ENCODE measurements around the gene CRYZL1.
A peak's percentile ranks its signal among the peaks of the same experiment; 100 is the strongest.
"Not testable (repeated sequence)": the region's sequence is repeated elsewhere in the genome, so short reads cannot be mapped to it uniquely, and the experiment has no call there.

Gene CRYZL1

DNA sequence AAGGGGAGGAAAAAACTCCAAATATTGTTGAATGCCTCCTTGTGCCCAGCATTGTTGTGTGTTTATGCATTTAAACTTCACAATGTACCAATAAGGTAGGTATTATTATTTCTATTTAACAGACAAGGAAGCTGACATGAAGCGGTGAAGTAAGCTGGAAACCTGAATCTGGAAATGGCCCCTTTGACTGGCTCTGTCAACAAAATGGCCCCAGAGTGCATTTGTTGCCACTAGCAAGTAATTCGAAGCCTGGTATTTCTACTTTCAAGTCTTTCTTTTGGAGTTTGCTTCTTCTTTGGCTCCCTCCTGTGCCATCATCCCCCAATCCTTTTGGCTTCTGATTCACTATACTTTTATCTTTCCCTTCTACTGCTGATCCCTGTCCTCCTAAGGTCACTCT lies 23.1 kb downstream of the CRYZL1 start:
- Histone ChIP-seq H3K36me3 (ENCODE audit: insufficient read depth, low read depth, low read length) (peaks cover 5% of the 10 kb centered on the region), H3K9ac (ENCODE audit: low read depth, low read length) (no peak overlapping the region), H3K4me3 (ENCODE audit: low read length) (no peak overlapping the region), H3K4me1 (ENCODE audit: insufficient read depth, low read length) (peaks cover 16% of the 10 kb centered on the region), H3K9me3 (ENCODE audit: insufficient read depth, low read depth, low read length) (no peaks in the 10 kb centered on the region), H3K27me3 (ENCODE audit: insufficient read depth, low read length) (no peaks in the 10 kb centered on the region), H3K27ac (ENCODE audit: low read length) (no peak overlapping the region)

DNA sequence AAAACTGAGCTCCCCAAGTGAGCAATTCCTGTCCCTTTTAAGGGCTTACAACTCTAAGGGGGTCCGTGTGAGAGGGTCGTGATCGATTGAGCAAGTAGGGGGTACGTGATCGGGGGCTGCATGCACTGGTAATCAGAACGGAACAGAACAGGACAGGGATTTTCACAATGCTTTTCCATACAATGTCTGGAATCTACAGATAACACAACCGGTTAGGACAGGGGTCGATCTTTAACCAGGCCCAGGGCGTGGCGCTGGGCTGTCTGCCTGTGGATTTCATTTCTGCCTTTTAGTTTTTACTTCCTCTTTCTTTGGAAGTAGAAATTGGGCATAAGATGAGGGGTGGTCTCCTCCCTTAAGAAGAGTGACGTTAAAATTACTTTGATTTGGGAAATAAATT lies 24.0 kb downstream of the CRYZL1 start:
- Histone ChIP-seq H3K4me1 (ENCODE audit: insufficient read depth, low read length) (peaks cover 15% of the 10 kb centered on the region), H3K36me3 (ENCODE audit: insufficient read depth, low read depth, low read length) (0 out of 2 replicates have a peak, but pooled peaks cover 11% of the 10 kb centered on the region)
- H3K9ac ChIP-seq (ENCODE audit: low read depth, low read length); H3K9me3 ChIP-seq (ENCODE audit: insufficient read depth, low read depth, low read length); H3K27me3 ChIP-seq (ENCODE audit: insufficient read depth, low read length); H3K27ac ChIP-seq (ENCODE audit: low read length); H3K4me3 ChIP-seq (ENCODE audit: low read length): not testable (repeated sequence)

DNA sequence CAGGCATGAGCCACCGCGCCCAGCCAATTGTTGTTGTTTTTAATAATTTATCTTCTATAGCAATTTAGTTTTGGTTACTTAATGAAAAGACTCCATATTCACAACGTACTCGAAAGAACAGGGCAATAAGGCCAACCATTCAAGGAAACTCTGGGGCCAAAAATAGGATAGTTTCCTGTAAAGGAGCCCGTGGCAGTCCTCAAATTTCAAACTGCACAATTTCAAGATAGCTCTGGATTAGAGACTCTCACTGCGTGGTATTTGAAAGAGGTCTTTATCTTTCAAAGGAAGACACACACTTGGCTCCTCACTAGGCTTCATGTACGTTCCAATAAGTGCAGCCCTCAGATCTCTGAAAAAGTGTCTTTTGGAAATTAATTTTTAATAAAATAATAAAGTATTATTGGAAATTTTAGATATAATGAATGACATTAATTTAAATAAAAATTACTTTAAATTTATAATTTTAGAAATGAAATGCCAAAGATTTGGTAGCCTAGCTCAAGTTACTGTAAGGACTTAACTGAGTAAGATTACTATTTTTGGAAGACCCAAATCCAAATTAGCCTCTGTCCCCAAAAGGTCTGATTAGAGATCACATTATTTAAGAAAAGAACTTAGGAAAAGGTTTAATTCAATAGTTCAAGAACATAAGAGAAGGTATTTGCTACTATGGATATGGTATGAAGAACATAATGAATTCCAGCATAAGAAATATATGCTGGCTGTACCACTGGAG lies 30.4 kb downstream of the CRYZL1 start:
- no peaks in the 10 kb centered on the region for H3K4me1 ChIP-seq (ENCODE audit: insufficient read depth, low read length)
- no peak overlapping the region for H3K9ac ChIP-seq (ENCODE audit: low read depth, low read length)
- no peaks in the 10 kb centered on the region for H3K9me3 ChIP-seq (ENCODE audit: insufficient read depth, low read depth, low read length)
- no peaks in the 10 kb centered on the region for H3K27me3 ChIP-seq (ENCODE audit: insufficient read depth, low read length)
- H3K27ac ChIP-seq (ENCODE audit: low read length), result no peak overlapping the region
- no peak overlapping the region for H3K4me3 ChIP-seq (ENCODE audit: low read length)
- H3K36me3 ChIP-seq (ENCODE audit: insufficient read depth, low read depth, low read length), result peaks cover 21% of the 10 kb centered on the region; the same call in 1 of the 2 replicates

DNA sequence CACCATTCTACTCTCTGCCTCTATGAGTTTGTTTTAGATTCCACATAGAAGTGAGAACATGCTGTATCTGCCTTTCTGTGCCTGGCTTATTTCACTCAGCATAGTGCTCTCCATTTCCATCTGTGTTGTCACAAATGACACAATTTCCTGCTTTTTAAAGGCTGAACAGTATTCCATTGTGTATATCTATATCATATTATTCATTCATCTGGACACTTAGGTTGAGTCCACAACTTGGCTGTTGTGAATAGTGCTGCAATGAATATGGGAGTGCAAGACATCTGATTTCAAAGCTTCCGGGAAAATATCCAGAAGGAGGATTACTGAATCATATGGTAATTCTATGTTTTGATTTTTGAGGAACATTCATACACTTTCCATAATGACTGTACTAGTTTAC lies 33.0 kb downstream of the CRYZL1 start:
- no peaks in the 10 kb centered on the region for H3K9me3 ChIP-seq (ENCODE audit: insufficient read depth, low read depth, low read length)
- H3K36me3 ChIP-seq (ENCODE audit: insufficient read depth, low read depth, low read length), result peaks cover 20% of the 10 kb centered on the region; the same call in 1 of the 2 replicates
- H3K4me3 ChIP-seq (ENCODE audit: low read length), result no peak overlapping the region
- H3K27me3 ChIP-seq (ENCODE audit: insufficient read depth, low read length), result no peaks in the 10 kb centered on the region
- H3K27ac ChIP-seq (ENCODE audit: low read length), result no peak overlapping the region
- H3K4me1 ChIP-seq (ENCODE audit: insufficient read depth, low read length), result no peaks in the 10 kb centered on the region
- H3K9ac ChIP-seq (ENCODE audit: low read depth, low read length), result no peak overlapping the region

DNA sequence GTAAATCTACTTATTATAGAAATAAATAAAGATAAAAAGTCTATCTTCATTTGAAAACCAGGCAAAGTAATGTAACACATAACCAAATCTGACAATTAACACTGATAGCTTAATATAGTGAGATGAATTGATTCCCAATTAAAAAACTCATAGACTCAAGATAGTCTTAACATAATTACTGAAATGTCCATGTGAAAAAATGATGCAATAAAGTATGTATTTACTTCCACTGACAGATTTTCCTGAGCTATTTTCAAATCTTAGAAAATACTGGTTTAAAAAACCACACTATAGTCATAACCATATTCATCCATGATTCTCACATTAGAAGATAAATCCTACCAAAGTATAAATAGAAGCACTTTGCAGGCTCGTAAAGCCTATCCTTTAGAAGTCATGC lies 43.5 kb downstream of the CRYZL1 start:
- Histone ChIP-seq H3K36me3 (ENCODE audit: insufficient read depth, low read depth, low read length) (peaks cover 61% of the 10 kb centered on the region), H3K27me3 (ENCODE audit: insufficient read depth, low read length) (no peaks in the 10 kb centered on the region), H3K9me3 (ENCODE audit: insufficient read depth, low read depth, low read length) (no peaks in the 10 kb centered on the region), H3K27ac (ENCODE audit: low read length) (no peak overlapping the region), H3K9ac (ENCODE audit: low read depth, low read length) (no peak overlapping the region), H3K4me1 (ENCODE audit: insufficient read depth, low read length) (no peaks in the 10 kb centered on the region), H3K4me3 (ENCODE audit: low read length) (no peak overlapping the region)

DNA sequence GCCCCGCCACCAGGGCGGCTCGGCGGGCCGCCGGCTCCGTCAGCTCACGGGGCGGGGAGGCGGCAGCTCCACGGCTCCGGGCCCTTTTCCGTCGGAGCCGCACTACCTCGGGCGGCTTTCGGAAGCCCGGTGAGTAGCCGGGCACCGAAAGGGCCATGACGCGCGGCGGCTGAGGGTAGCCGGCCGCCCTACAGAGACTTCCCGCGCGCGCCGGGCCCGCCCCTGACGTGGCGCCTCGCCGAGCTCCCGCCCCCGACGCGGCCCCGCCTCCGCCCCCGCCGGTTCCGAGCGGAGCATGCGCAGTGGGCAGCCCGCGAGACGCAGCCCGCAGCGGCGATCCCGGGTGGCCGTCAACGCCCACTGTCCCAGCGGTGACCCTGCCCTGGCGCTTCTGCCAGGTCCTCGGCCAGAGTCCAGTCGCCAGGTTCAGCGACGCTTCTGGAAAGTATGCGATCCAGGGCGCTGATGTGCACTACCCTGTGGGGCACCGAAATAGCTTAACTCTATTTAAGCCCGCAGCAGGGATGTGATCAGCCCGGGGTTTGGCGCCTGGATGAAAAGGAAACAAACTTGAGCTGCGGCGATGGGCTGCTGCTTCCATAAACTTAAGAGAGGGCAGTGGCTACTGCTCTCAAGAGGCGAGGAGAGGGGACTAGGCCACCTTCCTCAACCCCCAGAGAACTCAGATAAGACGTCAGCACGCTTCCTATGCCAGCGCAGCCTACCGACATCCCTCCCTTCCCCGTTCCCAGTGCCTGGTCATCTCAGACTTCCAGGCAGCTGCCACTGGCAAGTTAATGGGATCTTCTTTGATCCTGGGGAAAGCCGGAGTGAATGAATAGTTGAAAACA lies 52.8 kb downstream of the CRYZL1 start, which contains the start of gene DONSON:
TSS of gene DONSON (minus strand) at position 200 of the 851 bp plus-strand sequence. CDS start at position 157, 43 bp downstream.
- H3K27me3 ChIP-seq (ENCODE audit: insufficient read depth, low read length), result no peaks in the 10 kb centered on the region
- H3K4me1 ChIP-seq (ENCODE audit: insufficient read depth, low read length), result peaks cover 4% of the 10 kb centered on the region; the same call in 1 of the 2 replicates
- H3K27ac ChIP-seq (ENCODE audit: low read length), result no peak within 1 kb of the TSS
- peaks cover 22% of the 10 kb centered on the region for H3K36me3 ChIP-seq (ENCODE audit: insufficient read depth, low read depth, low read length)
- H3K9ac ChIP-seq (ENCODE audit: low read depth, low read length), result peak within 1 kb of the TSS; percentile 86
- no peaks in the 10 kb centered on the region for H3K9me3 ChIP-seq (ENCODE audit: insufficient read depth, low read depth, low read length)
- H3K4me3 ChIP-seq (ENCODE audit: low read length), result peak within 1 kb of the TSS; percentile 89

DNA sequence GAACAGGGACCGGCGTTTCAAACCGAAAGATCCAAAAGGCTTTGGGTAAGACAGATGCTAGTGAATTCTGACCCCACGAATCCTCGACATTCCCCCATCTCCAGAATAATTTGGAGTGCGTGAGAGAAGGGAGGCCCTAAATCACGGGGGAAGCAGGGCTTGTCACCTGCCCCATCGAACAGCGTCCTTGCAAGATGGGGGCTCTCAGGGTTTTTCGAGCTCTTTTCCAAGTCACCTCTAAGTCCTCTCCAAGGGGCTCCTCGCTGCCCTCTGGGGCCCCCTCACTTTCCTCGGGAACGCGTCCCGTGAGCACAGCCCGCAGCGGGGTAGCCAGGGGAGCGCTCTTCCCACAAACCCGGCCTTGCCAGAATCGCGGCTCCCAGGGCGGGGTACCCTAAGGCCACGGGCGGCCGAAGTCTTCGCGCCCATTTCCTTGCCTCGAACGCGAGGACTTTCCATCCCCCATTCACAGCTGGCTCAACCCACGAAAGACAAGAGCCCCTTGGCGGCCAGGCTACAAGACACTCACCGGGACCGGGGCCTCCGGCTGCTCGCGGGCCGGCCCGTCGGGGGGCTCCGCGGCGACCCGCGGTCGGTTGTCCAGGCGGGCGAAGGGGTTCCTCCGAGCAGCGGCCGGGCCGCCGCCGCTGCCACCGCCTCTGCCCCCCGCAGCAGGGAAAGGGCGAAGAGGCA lies 53.6 kb downstream of the CRYZL1 start:
- Histone ChIP-seq H3K4me1 (ENCODE audit: insufficient read depth, low read length) (peaks cover 4% of the 10 kb centered on the region; the same call in 1 of the 2 replicates), H3K27ac (ENCODE audit: low read length) (no peak overlapping the region), H3K4me3 (ENCODE audit: low read length) (peak overlapping the region; percentile 89), H3K9ac (ENCODE audit: low read depth, low read length) (peak overlapping the region; percentile 86), H3K36me3 (ENCODE audit: insufficient read depth, low read depth, low read length) (peaks cover 29% of the 10 kb centered on the region), H3K9me3 (ENCODE audit: insufficient read depth, low read depth, low read length) (no peaks in the 10 kb centered on the region), H3K27me3 (ENCODE audit: insufficient read depth, low read length) (no peaks in the 10 kb centered on the region)

DNA sequence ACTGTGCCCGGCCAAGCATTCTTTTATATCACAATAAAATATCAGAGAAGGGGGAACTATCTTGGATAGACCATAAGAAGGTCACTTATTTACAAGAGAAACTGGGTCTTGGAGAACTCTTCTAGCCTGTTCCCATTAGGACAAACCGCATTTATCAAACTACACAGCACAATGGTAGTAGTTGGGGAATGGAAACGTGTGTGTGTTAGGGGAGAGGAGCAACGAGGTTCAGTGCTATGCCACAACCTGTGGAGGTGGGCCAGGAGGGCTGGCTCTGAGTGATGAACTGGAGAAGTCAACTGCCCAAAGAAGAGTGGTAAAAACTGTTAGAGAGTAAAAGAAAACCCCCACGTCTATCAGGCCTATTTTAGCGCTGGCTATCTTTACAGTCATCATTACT lies 54.6 kb downstream of the CRYZL1 start:
- Histone ChIP-seq H3K27me3 (ENCODE audit: insufficient read depth, low read length) (no peaks in the 10 kb centered on the region), H3K4me3 (ENCODE audit: low read length) (peak overlapping the region; percentile 89), H3K36me3 (ENCODE audit: insufficient read depth, low read depth, low read length) (peaks cover 37% of the 10 kb centered on the region), H3K27ac (ENCODE audit: low read length) (no peak overlapping the region), H3K4me1 (ENCODE audit: insufficient read depth, low read length) (peaks cover 4% of the 10 kb centered on the region; the same call in 1 of the 2 replicates), H3K9ac (ENCODE audit: low read depth, low read length) (peak overlapping the region; percentile 11; the same call in 1 of the 2 replicates), H3K9me3 (ENCODE audit: insufficient read depth, low read depth, low read length) (no peaks in the 10 kb centered on the region)

DNA sequence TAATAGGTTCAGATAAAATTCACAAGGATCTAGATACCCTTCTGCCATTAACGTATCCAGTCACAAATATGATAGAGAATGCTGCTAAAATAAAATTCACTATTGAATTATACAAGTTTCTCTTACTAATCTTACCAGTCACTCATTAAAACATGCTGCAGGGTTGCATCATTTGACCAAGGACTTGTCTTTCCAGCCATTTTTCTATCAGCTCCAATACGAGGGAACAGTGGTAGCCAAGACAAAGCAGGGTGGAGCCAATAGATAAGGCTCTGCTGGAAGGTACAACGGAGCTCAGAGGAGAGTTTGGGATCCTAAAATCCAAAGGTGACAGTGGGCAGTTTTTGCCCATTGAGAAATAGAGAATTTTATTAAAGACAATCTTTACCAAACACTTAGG lies 57.1 kb downstream of the CRYZL1 start:
- Histone ChIP-seq H3K4me1 (ENCODE audit: insufficient read depth, low read length) (peaks cover 3% of the 10 kb centered on the region; the same call in 1 of the 2 replicates), H3K9ac (ENCODE audit: low read depth, low read length) (no peak overlapping the region), H3K27me3 (ENCODE audit: insufficient read depth, low read length) (no peaks in the 10 kb centered on the region), H3K4me3 (ENCODE audit: low read length) (no peak overlapping the region), H3K27ac (ENCODE audit: low read length) (no peak overlapping the region), H3K36me3 (ENCODE audit: insufficient read depth, low read depth, low read length) (peaks cover 53% of the 10 kb centered on the region), H3K9me3 (ENCODE audit: insufficient read depth, low read depth, low read length) (no peaks in the 10 kb centered on the region)

DNA sequence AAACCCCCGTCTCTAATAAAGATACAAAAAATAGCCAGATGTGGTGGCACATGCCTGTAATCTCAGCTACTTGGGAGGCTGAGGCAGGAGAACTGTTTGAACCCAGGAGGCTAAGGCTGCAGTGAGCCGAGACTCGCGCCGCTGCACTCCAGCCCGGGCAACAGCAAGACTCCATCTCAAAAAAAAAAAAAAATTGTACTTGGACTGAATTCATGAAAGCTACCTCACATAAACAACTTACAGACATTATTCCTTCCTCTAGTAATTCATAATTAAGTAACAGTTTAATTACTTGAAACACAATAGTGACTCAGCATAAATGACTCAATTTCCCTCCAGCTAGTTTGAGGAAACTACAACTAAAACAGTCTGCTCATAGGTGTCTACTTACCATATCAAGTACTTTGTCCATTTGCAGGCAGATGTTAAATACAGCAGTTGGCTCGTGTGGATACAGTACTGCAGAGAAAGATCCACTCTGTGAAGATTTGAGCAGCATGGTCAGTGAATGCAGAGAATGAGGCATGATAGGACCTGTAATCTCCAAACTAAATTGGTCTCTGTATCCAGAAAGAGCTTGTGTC lies 62.5 kb downstream of the CRYZL1 start:
- Histone ChIP-seq H3K27ac (ENCODE audit: low read length) (no peak overlapping the region), H3K36me3 (ENCODE audit: insufficient read depth, low read depth, low read length) (peaks cover 85% of the 10 kb centered on the region), H3K9ac (ENCODE audit: low read depth, low read length) (no peak overlapping the region), H3K4me3 (ENCODE audit: low read length) (no peak overlapping the region), H3K27me3 (ENCODE audit: insufficient read depth, low read length) (no peaks in the 10 kb centered on the region), H3K4me1 (ENCODE audit: insufficient read depth, low read length) (no peaks in the 10 kb centered on the region), H3K9me3 (ENCODE audit: insufficient read depth, low read depth, low read length) (no peaks in the 10 kb centered on the region)

DNA sequence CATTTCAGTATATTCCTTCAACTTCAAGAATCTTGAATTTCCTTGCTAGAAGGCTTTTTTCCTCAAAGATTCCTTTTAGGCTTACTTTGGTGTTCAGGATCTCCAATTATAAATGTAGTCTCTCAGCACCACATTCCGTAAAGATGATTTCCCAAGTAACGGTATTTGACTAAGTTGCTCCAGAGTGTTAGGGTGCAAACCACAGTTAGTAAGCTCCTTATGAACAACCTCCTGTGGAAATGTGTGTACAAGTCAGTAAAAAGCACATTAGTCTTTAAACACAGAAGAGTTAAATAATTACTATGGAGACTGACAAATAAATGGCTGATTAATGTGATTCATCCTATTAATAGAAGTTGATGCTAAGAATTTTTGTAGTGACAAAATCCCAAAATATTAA lies 63.3 kb downstream of the CRYZL1 start:
- Histone ChIP-seq H3K9ac (ENCODE audit: low read depth, low read length) (no peak overlapping the region), H3K4me1 (ENCODE audit: insufficient read depth, low read length) (no peaks in the 10 kb centered on the region), H3K9me3 (ENCODE audit: insufficient read depth, low read depth, low read length) (no peaks in the 10 kb centered on the region), H3K27ac (ENCODE audit: low read length) (no peak overlapping the region), H3K36me3 (ENCODE audit: insufficient read depth, low read depth, low read length) (peaks cover 88% of the 10 kb centered on the region), H3K27me3 (ENCODE audit: insufficient read depth, low read length) (no peaks in the 10 kb centered on the region), H3K4me3 (ENCODE audit: low read length) (no peak overlapping the region)

All from iPS-20b (cell line).